Measurements from ENCODE around the gene ABCC4.

ABCC4 gene

GRCh38 chr13:95050800-95051615 is 250.2 kb downstream of the ABCC4 start:
- DNase-seq (ENCODE audit: low read depth): no peak

- no peak for DNase-seq (ENCODE audit: low read depth)
These were observed 251.5 kb downstream of the ABCC4 start for GRCh38 chr13:95049772-95050171.

- no peak for DNase-seq (ENCODE audit: low read depth)
These were observed 256.6 kb downstream of the ABCC4 start for GRCh38 chr13:95044452-95045205.

- no peak for DNase-seq (ENCODE audit: low read depth)
These were observed 261.8 kb downstream of the ABCC4 start for GRCh38 chr13:95039415-95039814.

- DNase-seq (ENCODE audit: low read depth): no peak
These were observed 262.3 kb downstream of the ABCC4 start for GRCh38 chr13:95038949-95039348.

GRCh38 chr13:95035311-95036109 is 265.7 kb downstream of the ABCC4 start:
- DNase-seq (ENCODE audit: low read depth): no peak

GRCh38 chr13:95033890-95034289 is 267.4 kb downstream of the ABCC4 start:
- DNase-seq (ENCODE audit: low read depth): no peak

- DNase-seq (ENCODE audit: low read depth): no peak
These were observed 269.1 kb downstream of the ABCC4 start for GRCh38 chr13:95032121-95032520.

- no peak for DNase-seq (ENCODE audit: low read depth)
These were observed 270.4 kb downstream of the ABCC4 start for GRCh38 chr13:95030821-95031343.

- DNase-seq (ENCODE audit: low read depth): no peak
These were observed 273.6 kb downstream of the ABCC4 start for GRCh38 chr13:95027638-95028037.

- DNase-seq (ENCODE audit: low read depth): no peak
These were observed 276.1 kb downstream of the ABCC4 start for GRCh38 chr13:95025116-95025515.

GRCh38 chr13:95023405-95023804 is 277.8 kb downstream of the ABCC4 start:
- DNase-seq (ENCODE audit: low read depth): no peak

GRCh38 chr13:95020298-95020987 is 280.8 kb downstream of the ABCC4 start:
- DNase-seq (ENCODE audit: low read depth): no peak

- DNase-seq (ENCODE audit: low read depth): no peak
These were observed 281.4 kb downstream of the ABCC4 start for GRCh38 chr13:95019886-95020285.

GRCh38 chr13:95007322-95007721 is 293.9 kb downstream of the ABCC4 start:
- DNase-seq (ENCODE audit: low read depth): no peak

GRCh38 chr13:95005300-95005699 is 296.0 kb downstream of the ABCC4 start:
- DNase-seq (ENCODE audit: low read depth): no peak

- no peak for DNase-seq (ENCODE audit: low read depth)
These were observed 298.0 kb downstream of the ABCC4 start for GRCh38 chr13:95003019-95003813.

- no peak for DNase-seq (ENCODE audit: low read depth)
These were observed 299.1 kb downstream of the ABCC4 start for GRCh38 chr13:95002126-95002525.

GRCh38 chr13:94999871-95000270 is 301.4 kb downstream of the ABCC4 start:
- DNase-seq (ENCODE audit: low read depth): no peak

GRCh38 chr13:94997126-94997525 is 304.1 kb downstream of the ABCC4 start:
- no peak for DNase-seq (ENCODE audit: low read depth)

GRCh38 chr13:94996445-94996844 is 304.8 kb downstream of the ABCC4 start:
- DNase-seq (ENCODE audit: low read depth): no peak
